Activated T-cell treated with anti-CD3 and anti-CD28 coated beads, Interleukin-2, amount 50 U/mL, for 1 hour (primary cell): Measurements from ENCODE around the gene KCNMB2.

Experiments
- DNase-seq: peaks from one replicate; pipeline ENCODE4 v3.0.0-alpha.2; 2020

The KCNMB2 gene

DNA sequence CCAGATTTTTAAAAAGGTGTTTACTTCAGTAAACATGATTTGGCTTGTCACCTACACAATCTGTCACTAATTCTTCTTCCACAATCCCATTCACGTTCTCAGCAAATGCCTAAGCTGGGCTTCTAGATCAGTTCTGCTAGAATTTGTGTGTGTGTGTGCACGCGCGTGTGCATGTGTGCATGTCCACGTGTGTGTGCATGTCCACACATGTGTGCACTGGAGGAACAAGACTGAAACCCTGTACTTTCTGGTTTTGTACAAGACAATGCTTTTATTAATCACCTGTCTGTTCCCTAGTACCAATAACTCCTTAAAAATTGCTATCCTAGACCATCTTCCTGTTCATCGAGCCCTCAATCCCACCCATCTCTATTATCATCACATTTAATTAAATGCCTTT is 229.2 kb downstream of the KCNMB2 start:
- DNase-seq, result no peak

DNA sequence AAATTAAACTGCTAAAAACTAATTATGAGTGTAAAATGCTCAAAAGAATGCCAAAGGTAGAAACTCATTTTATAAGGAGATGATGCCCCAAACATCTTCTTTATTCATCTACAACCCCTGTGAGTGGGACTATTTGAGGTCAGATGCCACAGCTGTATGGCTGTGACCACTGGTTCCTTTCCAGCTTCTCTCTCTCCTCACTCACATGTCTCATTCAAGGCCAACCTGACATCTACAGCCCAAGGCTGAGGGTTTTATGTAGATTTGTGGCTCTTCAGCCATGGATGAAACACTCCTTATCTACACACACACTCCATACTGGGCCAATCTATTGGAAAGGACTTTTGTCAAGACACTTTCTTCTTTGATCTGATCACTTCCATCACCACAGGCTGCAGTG is 231.3 kb downstream of the KCNMB2 start:
- no peak for DNase-seq

DNA sequence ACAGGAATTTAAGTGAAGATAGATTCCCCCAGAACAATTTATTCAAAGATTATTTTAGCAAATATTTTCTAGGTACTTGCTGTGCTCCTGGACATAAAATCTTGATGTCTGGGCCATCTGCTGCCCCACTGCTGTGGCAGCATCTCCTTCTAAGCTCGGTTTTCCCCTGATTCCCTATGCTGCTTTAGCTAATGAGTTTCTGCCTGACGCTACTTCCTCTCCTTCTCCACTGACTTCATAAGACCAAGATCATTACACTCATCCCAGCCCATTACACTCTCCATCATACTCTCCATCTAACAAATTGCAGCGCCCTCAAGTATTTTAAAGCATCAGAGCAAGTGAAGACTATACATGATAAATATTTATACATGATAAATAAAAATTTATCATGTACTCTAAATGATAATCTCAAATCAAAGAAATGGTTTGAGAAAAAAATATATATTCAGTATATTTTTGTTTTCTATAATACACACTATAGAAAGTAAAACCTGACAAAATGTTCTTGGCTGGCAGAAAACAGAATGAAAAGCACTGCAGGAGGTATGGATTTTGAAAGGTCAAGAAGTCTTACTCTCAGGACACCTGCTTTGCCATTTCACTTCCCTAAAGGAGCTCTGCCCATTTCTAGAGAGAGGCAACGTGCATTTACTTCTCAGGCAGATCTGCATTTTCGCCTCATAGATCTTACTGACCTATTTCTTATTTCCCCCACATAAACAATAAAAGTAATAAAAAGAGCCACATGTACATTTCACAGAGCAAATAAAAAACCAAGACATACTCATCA is 232.0 kb downstream of the KCNMB2 start:
- no peak for DNase-seq

DNA sequence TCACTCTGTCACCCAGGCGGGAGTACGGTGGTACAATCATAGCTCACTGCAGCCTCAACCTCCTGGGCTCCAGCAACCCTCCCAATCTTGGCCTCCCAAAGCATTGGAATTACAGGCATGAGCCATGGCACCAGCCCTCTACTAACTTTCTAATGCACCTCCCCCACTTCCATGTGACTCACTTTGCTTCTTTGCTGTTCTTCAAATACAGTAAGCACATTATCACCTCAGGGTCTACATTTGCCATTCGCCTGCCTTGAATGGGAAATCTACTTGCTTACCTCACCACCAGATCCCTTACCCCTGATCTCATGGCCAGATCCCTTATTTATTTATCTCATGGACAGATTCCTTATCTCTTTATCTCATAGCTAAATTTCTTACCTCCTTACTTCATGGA is 235.3 kb downstream of the KCNMB2 start:
- no peak for DNase-seq

DNA sequence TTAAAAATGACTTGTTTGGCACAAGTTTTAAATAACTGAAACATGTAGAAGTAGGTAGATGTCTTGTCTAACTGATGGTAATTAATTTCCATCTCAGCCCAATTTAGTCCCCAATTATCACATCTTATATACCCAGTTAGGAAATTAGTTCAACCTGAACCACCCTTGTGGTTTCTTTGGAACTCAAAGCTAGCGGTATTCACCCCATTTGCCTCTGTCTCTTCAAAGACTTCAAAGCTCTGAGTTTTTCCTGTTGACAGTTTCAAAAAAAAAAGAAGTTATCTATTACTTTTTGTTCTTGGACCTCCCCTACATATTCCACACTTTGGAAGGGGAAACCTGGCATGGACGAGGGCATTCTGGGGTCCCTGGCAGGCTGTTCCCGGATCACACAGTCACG is 236.5 kb downstream of the KCNMB2 start:
- no peak for DNase-seq

DNA sequence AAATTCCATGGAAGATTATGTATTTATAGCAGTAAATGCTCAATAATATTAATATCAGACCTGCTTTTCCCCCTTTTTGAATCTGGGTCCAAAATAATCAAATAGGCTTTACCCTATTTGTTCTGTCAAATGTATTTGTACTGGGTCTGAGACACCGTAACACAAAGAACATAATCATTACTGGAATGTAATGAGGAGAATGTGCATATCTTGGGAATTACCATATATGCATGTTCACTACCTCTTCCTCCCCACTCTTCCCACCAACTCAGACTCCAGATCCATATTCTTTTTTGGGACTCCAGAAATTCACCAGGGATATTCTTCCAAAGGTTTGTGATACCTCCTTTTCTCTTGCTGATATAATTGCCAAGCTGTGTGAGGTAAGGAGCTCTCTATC is 237.1 kb downstream of the KCNMB2 start:
- DNase-seq, result no peak

DNA sequence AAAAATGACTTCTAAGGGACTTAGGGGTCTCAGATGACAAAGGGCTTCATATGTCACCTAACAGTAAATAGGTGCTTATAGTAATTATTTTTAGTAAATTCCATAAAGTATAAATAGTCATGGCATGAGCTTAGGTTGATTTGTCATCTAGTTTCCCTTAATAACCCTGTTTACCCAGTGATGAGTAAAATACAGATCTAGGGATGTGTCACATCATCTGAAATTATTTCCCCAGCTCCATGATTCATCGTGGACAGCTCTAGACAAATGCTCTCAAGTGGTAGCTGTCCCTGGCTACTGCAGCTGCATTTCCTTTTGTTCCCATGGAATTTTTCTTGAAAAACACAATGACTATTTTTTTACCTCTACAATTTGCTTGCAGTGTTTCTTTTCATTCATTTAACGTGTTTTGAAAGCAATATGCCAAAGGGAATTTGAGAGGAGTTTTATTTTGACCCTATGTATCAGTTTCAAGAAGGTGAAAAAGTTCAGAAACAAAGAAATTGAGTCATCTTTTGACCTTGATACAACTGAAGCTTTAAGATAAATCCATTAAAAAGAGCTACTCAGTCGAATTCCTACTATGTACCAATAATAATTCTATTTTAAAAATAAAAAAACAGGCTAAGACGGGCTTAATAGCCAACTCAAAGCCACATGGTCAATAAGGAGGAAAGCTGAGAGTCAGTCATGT is 241.6 kb downstream of the KCNMB2 start:
- no peak for DNase-seq

DNA sequence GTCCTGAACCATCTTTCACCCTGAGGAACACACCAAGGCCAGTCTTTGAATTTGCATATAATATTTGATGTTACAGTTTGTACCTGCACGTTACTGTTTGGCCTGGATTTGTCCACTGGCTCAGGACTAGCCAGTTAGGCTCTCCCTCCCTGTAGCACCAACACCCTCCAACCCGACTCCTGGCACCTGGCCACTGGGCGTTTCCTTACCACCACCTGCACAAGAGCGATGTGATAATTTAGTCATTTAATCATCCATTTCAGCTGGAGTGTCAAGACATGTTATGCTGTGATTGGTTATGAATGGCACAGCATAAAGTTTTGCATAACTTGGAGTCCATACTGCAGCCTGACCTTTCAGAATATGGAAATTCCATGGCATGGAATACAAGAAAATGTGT is 242.4 kb downstream of the KCNMB2 start:
- DNase-seq, result no peak

DNA sequence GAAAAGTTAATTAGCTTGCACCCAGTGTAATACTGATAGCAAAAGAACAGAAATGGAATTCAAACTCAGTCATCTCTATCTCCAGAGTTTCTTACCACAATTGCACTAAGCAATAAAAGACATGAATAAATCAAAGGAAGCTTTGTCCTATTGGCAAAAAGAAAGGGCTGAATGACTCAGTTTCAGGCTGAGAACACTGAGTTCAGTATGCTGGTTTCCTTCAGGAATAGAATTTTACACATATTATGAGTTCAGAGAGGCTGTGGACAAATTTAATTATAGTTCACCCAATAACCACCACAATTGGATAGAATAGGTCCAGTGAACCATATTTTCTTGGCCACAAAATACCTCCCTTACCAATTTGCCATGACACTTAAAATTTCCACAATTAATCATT is 249.7 kb downstream of the KCNMB2 start:
- no peak for DNase-seq

DNA sequence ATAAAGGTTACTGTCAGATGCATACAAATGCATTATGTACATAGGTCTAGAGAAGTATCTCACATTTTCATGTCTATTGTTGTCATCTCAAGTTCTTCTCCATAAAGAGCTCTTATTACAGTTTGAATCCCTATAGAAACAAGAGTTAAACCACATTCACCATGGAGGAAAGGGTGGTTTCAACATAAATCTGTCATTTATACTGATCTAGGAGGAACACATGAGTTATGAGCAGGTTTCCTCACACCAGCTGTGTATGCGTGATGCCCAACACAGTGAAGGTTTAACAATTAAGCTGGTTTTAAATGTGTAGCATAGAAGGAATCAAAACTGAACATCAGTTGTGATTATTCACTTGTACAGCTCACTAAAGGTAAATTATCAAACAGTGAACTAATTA is 251.7 kb downstream of the KCNMB2 start:
- DNase-seq, result no peak

DNA sequence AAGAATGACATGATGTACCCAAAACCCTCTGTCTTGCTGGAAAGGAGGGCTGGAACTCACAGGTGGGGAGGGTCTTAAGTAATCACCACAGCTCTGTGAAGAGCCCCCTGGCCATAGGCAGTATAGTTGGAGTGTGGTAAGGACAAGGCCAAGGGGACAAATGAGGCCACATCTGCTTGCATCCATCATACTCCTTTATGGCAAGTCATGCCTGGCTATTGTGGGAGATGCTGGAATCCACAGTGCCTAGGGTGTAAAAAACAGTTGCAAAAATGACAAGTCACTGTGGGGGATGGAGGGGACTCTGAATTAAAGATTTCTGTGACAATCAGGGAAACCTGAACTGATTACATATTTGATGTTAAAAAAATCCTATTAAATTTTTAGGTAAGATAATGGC is 258.5 kb downstream of the KCNMB2 start:
- no peak for DNase-seq

DNA sequence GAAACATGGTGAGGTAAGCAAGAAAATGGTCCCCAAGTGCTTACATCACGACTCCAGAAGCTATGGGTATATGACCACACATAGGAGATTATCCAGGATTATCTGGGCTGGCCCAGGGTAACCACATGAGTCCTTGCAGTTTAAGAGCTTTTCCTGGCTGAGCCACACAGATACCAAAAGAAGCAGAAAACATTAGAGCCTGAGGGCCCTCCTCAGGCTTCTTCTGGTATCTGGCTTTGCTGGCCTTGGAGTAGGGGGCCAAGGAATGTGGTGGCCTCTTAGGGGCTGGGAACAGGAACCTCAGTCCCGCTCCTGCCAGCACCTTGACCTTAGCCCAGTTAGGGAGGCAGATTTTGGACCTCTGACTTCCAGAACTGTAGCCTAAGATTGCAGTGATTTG is 259.1 kb downstream of the KCNMB2 start:
- DNase-seq, result no peak

DNA sequence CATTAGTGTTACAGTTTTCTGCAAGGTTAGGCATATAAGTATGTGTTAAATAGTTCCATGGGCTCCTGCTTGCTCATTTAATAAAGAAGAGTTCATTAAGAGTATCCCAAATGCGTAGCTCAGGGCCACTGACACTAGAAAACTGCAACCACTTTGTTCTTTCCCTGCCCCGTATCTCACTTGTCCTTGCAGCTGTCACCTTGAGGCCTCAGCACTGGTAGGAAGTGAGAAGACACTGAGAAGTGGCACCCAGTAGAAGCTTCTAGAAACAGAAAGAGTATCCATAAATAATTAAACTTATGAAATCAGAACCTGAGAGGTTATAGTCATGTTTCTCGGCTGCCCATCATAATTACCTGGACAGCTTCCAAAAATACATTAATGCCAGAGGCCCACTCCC is 266.0 kb downstream of the KCNMB2 start:
- DNase-seq, result no peak

DNA sequence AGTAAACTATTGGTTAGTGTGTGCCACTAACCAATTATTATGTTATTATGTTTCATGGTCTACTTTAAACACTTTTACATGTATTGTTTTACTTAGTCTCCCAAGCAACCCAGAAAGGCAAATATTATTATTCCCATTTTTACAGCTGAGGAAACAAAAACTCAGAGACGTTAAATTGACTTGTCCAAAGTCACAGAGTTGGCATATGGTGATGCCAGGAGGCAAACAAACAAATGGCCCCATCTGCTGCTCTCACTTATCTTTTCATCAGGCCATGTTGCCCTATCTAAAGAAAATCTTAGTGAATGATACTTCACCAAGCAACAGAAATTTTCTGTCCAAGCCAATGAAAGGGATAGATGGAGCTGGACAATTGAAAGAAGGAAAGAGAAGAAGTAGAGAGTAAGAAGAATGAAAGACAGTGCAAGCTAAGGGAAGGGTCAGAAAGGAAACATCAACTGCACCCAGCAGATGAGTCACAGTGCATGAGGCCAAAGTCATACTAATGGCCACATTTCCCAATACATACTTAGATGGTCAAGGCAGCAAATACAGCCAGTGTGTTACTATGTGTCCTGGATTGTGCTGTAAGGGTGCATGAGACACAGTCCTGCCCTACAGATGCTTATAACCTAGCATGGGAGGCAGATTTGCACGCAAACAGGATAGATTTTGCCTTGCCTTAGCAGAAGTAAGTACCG is 266.9 kb downstream of the KCNMB2 start:
- DNase-seq, result no peak

DNA sequence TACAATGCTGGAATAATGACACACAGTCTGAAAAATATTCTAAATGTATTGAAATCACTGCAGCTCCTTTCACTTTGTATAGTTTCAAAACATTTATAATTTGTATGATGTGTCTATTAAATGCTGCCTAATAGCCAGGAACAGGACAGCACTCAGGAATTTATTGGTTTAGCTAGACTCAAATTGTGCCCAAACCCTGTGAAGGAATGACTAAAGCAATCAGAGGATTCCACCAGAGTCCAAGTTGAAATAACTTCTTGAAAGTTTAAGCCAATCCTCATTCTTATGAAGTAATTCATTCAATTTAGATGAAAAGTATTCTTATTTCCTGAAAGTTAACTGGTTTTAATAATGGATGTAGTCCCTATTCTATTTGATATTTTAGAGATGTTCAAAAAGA is 268.4 kb downstream of the KCNMB2 start:
- DNase-seq, result no peak

DNA sequence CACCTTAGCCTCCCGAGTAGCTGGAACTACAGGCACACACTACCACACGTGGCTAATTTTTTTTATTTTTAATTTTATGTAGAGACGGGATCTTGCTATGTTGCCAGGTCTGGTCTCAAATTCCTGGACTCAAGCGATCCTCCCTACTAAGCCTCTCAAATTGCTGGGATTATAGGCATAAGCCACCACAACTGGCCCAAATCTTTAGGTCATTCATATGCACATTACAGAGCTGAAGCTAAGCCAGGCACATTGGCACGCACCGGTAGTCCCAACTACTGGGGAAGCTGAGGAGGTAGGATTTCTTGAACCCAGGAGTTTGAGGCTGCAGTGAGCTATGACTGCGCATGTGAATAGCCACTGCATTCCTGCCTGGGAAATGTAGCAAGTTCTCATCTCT is 269.5 kb downstream of the KCNMB2 start:
- no peak for DNase-seq

DNA sequence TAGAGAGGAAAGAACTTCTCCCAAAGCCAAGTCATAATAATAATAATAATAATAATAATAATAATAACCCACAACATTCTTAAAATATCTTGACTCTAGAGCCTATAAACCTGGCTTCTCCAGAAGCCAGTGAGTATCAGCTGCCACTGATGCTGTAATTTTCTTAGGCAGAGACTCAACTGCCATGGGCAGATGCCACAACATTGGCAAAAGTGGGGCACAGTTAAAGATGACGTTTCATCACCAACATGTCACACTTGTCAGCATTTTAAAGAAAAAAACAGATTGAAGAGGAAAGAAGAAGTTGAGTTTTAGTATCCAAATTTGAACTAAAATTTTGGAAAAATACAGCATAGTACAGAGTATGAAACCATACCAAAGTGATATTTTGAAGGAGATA is 270.4 kb downstream of the KCNMB2 start:
- no peak for DNase-seq

DNA sequence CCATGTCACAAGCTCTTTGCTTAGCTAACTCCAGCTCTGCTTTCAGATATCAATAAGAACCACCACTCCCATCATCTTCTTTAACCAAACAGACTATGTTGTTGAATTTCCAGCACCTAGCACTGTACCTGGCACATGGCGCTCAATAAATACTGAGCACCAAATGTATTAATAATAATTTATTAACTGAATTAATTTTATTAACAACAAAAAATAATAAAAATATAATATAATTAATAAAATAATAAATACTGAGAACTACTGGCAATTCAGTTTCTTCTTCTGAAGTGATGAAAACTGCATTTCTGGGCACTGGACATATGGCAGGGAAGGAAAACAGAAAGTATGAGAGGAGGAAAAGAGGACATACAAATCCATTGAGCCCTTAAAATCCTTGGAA is 271.5 kb downstream of the KCNMB2 start:
- no peak for DNase-seq

DNA sequence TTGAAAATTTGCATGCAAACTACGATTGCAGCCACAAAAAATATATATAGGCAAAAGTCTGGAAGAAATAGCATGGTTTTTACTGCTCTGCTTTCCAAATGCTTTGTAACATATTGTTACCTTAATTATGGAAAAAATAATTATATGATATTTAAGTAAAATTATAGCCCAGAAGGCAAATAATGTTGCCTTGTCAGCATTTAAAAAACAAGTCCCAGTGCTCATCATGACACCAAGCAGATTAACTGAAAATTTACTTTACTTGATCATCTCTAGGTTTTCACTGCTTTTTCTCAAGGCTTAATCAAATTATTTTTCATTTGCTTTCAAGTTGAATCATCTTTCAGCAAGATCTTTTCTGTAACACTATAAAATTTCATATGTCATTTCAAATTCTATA is 272.5 kb downstream of the KCNMB2 start:
- DNase-seq, result no peak

DNA sequence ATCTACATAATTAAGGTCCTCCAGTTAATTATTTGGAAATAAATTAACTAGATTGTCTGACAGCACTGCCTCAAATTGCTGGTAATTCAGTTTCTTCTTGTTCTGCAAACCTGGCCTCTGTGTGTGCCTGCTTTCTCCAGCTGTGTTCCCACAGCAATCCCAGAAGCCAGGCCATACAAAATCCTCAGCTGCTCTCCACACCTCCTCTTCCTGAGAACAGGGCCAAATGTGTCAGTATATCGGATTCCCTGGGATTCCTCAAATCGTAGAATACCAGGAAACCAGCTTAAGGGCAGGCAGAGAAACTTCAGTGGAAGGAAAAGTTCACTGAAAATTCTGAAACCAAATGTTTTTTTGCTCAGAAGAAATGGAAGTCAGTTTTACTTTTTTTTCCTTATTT is 273.9 kb downstream of the KCNMB2 start:
- DNase-seq, result no peak

DNA sequence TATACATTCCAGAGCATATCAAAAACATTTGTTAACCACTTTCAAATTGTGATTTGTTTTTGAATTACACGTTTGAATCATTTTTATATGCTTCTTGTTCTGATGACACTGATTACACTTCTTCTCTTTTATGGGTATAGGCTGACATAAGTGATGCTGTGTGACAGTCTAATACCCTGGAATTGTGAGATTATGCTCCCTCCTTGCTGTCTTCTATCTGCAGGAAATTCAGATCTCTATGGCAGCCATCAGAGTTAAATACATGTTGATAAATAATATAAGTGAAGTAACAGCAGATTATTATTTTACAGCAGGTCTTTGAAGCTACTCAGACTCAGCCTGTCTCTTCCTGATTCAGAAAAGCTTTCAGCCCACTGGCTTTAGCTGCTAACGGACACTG is 286.5 kb downstream of the KCNMB2 start:
- DNase-seq, result no peak

DNA sequence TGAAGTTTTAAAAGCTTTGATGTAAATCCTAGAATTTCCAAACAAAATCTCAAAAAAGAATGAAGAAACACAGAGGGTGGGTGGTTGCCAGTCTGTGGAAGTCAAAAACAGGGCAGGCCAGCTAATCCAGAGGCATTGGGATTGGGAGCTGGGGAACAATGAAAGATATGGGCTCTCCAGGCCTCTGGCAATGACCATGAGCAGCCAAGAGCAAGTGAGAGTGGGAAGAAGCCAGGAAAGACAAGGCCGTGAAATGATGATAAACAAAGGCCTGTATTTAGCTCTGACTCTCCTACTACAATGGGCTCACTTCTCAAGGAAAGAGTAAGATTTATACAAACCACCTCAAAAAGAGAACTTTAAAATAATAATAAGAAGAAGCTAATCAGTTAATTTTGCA is 286.9 kb downstream of the KCNMB2 start:
- DNase-seq, result no peak

DNA sequence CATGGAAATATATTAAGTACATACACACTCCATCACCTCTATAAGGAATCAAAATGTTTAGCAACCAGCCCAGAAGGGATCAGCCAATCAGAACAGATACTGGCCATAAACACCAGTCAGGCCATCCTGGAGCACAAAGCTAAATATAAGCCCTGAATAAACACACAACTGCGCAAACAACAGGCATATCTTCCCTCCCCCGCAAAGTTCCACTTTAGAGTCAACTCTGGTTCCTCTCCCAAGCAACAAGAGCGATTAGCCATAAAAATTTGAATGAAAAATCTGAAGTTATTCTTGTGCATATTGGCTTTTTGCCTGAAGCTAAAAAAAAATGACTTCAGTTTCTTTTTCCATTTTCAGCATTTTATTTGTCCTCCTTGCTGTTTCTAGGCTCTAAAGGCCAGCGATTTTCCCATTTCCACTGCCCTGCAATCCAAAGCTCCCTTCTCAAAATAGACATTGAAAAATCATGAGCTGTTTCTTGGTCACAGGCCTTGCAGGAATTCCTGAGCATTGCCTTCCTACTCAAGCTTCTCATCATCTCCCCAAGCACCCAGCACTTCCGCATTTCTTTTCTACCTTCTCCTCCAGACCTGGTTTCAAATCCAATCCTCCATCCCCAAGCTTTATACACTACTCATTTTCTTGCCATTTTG is 287.5 kb downstream of the KCNMB2 start:
- DNase-seq, result no peak
